Colonic mucosa (tissue), 4 donors: ENCODE measurements around the gene MACROH2A1. TPM values are rescaled to one million over a fixed set of nuclear protein-coding genes. Genes with fewer than 3 reads are reported as not detected.
A peak's percentile ranks its signal among the peaks of the same experiment; 100 is the strongest.

Experiments
- DNase-seq: peaks from one replicate; pipeline ENCODE4 v3.0.0-alpha.2; 2020
- H3K27ac ChIP-seq: fragments of 200-600 bp; one replicate; pipeline ENCODE4 v1.8.0; 2021
- H3K27me3 ChIP-seq: fragments of 200-600 bp; one replicate; pipeline ENCODE4 v1.8.0; 2021
- H3K36me3 ChIP-seq: fragments of 200-600 bp; one replicate; pipeline ENCODE4 v1.8.0; 2021
- H3K4me1 ChIP-seq: fragments of 200-600 bp; one replicate; pipeline ENCODE4 v1.8.0; 2021; ENCODE audit warnings: mild to moderate bottlenecking
- H3K4me3 ChIP-seq: fragments of 200-600 bp; one replicate; pipeline ENCODE4 v1.8.0; 2021
- H3K9ac ChIP-seq, 2 donors: one replicate each; pipeline ENCODE4 v1.7.0; 2013; ENCODE audit warnings: control low read depth in 2 of 2, low read depth in 2 of 2, low read length in 2 of 2
- H3K9me3 ChIP-seq: fragments of 200-600 bp; one replicate; pipeline ENCODE4 v1.8.0; 2021
- CTCF ChIP-seq: fragments of 200-600 bp; IDR thresholded peaks from one replicate; pipeline ENCODE4 v1.8.0; 2022; ENCODE audit warnings: antibody characterized with exemption, mild to moderate bottlenecking
- intact Hi-C: fragments of 100-400 bp; cut with DNase I; formaldehyde crosslinking; loops from one replicate; pipeline ENCODE4 v1.14.1; 2022
- total RNA-seq, 2 donors: library from RNA; stranded (reverse); fragmentation: NEBNext Ultra II Directional in 1 of 2; extraction: Animal tissue kit (Norgen Biotek cat#: 25700) in 1 of 2; gene quantifications; one replicate each; pipeline ENCODE4 v1.2.1, GENCODE V29; 2021
- donor health status: healthy.
- donor health status: DM: no; HTN: no; CAD: no.
- donor health status: DM: no; HTN: no; CAD: no.

Gene MACROH2A1
- total RNA-seq = 100 to 1,000 TPM; 191 to 323 TPM

DNA sequence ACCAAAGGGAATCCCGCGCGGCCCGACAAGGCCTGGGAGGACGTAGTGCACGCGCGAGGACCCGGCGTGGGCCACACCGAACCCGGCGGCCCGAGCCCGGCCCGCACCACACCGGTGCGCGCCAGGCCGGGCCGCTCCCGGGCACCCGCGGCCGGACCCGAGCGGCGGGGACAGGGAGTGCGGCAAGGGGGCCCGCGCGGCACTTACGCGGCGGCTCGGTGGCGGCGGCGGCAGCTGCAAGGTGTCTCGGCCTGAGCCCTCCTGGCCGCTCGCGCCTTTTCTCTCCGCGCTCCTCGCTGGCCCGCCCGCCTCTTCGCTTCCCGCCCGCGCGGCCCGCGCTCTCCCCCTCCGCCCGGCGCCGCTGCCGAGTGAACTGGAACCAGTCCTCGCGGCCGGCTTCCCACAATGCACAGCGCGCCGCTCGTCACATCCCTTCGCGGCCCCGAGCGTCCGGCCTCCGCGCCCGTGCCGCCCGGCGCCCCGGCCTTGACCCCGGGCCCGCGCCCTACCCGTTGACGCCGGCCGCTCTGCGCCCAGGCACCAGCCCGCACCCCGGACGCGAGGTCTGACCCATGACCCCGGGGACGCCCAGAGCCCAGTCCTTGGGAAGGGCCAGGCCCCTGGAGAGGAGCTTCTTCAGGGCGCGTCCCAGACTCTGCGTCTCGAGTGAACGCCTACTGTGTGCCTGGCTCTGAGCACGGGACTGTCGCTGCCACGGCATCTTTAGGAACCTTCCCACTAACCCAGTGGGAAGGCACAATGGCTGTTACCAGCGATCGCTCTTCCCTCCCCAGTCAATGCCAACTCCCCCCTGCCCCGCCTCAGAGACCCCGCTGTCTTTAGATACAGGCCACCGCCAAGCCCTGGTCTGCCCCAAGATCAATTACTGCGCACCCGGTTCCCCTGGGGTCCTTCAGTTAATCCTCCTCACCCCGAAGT lies at the start of gene MACROH2A1:
MACROH2A1 (minus strand) TSS at position 377 of the 939 bp plus-strand sequence. CDS start 10,138 bp downstream, outside the sequence.
- Histone ChIP-seq H3K36me3 (no peaks in the 10 kb centered on the region), H3K27me3 (no peaks in the 10 kb centered on the region), H3K4me1 (peaks cover 15% of the 10 kb centered on the region), H3K4me3 (peak within 1 kb of the TSS; percentile 84), H3K9me3 (no peaks in the 10 kb centered on the region), H3K27ac (peak within 1 kb of the TSS; percentile 84), H3K9ac (peak within 1 kb of the TSS; percentile 87 to 90)
- intact Hi-C loops = no loop called here
- TF ChIP-seq CTCF = no peak
- peak; percentile 90 for DNase-seq

GRCh38 chr5:135448071-135448739 lies 49.2 kb upstream of the MACROH2A1 start:
- no peak overlapping the region for H3K9ac ChIP-seq
- no peaks in the 10 kb centered on the region for H3K9me3 ChIP-seq
- no peak for TF ChIP-seq CTCF
- intact Hi-C loops = no loop called here
- no peaks in the 10 kb centered on the region for H3K36me3 ChIP-seq
- no peak for DNase-seq
- H3K4me3 ChIP-seq = no peak overlapping the region
- H3K27me3 ChIP-seq = no peaks in the 10 kb centered on the region
- no peak overlapping the region for H3K27ac ChIP-seq
- no peaks in the 10 kb centered on the region for H3K4me1 ChIP-seq

DNA sequence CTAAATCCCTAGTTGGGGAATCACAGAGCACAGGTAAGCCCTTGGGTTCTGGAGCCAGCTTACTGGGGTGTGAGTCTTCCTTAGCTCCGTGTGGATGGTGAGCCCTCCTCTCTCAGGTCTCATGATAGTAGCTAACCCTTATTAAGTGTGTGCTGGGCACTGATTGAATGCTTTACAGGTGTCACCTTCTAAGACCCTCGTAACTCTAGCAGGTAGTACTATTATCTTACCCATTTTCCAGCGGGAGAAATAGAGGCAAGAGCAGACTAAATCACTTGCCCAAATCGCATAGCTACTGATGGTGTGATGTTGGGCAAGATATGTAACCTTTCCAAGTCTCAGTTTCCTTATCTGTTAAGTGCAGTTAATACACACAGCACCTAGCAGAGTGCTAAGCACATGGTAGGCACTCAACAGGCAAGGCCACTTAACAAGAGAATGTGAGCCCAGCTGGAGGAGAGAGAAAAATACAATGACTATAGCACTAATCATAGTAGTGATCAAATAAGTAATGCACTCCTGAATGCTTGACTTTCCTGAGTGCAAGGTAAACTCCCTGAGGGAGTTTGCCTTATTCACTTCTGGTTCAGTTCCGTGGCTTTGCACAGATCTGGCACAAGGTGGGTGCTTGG lies 48.4 kb upstream of the MACROH2A1 start, which contains the start of gene DCANP1:
DCANP1 (minus strand) TSS at position 51 of the 632 bp plus-strand sequence. CDS start 240 bp downstream, outside the sequence.
- intact Hi-C loops = no loop called here
- DNase-seq = no peak

GRCh38 chr5:135446615-135447014 lies 47.6 kb upstream of the MACROH2A1 start:
- no peaks in the 10 kb centered on the region for H3K4me1 ChIP-seq
- TF ChIP-seq CTCF = no peak
- no peak overlapping the region for H3K9ac ChIP-seq
- DNase-seq = no peak
- intact Hi-C loops = no loop called here
- H3K4me3 ChIP-seq = no peak overlapping the region
- H3K9me3 ChIP-seq = no peaks in the 10 kb centered on the region
- H3K36me3 ChIP-seq = no peaks in the 10 kb centered on the region
- no peak overlapping the region for H3K27ac ChIP-seq
- H3K27me3 ChIP-seq = no peaks in the 10 kb centered on the region

More for the DNA sequence above, 48.4 kb upstream of the MACROH2A1 start, which contains the start of gene DCANP1:
- Histone ChIP-seq H3K4me3 (no peak within 1 kb of the TSS), H3K36me3 (no peaks in the 10 kb centered on the region), H3K9me3 (no peaks in the 10 kb centered on the region), H3K27me3 (no peaks in the 10 kb centered on the region), H3K27ac (no peak within 1 kb of the TSS), H3K9ac (no peak within 1 kb of the TSS), H3K4me1 (no peaks in the 10 kb centered on the region)
- TF ChIP-seq CTCF = no peak

GRCh38 chr5:135446206-135446605 lies 47.2 kb upstream of the MACROH2A1 start:
- no peaks in the 10 kb centered on the region for H3K27me3 ChIP-seq
- no peak overlapping the region for H3K27ac ChIP-seq
- H3K36me3 ChIP-seq = no peaks in the 10 kb centered on the region
- no peak for DNase-seq
- no peak overlapping the region for H3K9ac ChIP-seq
- intact Hi-C loops = no loop called here
- H3K4me3 ChIP-seq = no peak overlapping the region
- no peaks in the 10 kb centered on the region for H3K9me3 ChIP-seq
- TF ChIP-seq CTCF = no peak
- H3K4me1 ChIP-seq = no peaks in the 10 kb centered on the region
